Effector CD8-positive, alpha-beta T cell (primary cell): Measurements from ENCODE around the gene CAPN2.

Source experiments
- DNase-seq: peaks from one replicate; lab custom pipeline; 2025; lab: John Stamatoyannopoulos, UW

CAPN2 gene

DNA sequence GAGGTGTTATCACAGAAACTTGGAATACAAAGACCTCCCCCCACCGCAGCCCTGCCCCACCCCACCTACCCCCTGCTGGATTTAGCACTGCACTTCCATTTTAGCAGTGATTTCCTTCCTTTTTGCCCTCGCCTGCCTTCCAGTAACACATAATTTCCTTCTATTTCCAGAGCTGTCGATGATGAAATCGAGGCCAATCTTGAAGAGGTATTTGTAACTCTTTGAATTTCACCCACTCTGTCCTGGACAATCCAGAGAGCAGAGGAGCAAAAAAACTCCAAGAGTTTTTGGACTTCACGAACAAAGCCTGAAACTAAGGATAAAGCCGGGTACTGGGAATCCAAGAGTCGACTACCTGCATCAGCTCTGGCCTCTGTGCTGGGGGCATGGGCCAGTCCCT is 49.1 kb downstream of the CAPN2 start:
- no peak for DNase-seq

DNA sequence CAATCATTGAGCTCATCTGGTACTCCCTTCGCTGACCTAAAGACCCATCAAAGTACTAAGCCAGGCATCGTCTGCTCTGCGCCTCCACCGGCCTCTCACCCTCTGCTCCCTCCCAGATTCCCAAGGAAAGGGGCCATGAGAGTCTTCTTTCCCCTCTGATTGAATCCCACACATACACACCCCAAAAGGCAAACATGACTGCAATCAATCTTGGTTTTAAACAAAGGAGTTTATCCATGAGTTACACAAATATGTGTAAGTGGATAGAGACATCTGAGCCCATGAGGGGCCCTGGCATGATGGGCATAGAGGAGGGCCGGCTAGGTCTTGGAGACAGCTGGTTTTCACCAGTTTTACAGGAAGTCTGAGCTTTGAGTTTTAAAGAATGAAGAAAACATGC is 50.9 kb downstream of the CAPN2 start:
- DNase-seq = no peak

DNA sequence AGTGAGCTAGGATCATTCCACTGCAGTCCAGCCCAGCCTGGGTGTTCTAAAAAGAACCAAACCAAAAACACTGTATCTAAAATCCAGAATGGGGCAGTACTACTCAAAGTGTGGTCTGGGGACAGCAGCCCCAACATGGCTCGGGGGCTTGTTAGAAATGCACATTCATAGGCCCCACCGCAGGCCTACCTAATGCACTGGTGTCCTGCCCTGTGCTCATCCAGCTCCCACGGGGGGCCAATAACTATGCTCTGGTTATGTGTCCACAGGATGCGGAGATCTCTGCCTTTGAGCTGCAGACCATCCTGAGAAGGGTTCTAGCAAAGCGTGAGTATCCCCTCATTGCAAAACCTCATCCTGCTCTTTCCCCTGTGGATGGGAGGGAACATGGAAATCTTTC is 51.5 kb downstream of the CAPN2 start:
- no peak for DNase-seq

DNA sequence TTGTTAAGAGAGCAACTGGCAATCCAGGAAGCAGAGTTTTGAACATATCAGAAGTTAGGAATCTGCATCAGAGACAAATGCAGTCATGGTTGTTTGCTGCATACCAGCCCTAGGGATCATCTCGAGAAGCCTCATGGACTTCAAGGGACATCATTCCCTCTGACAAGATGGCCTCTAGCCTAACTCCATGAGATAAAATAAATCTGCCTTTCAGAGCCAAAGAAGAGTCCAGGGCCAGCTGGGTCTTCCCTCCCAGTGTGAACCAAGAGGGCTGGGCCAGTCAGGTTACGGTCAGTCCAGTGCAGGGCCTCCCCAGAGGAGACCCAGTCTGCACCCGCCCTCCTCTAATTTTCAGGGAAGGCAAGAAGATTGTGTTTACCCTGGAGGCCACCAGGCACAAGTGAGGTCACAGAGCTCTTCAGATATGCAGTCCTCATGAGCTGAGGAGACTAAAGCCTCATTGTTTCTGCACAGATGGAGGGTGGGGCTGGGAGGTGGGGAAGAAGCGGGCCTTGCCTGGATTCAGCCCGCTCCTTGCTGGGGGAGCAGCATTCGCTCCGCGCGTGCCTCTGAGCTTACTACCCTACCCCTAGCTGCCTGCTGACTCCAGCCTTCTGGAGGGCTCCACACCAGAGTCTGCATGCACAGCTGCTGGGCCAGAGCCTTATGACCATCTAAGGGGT is 52.8 kb downstream of the CAPN2 start:
- no peak for DNase-seq

DNA sequence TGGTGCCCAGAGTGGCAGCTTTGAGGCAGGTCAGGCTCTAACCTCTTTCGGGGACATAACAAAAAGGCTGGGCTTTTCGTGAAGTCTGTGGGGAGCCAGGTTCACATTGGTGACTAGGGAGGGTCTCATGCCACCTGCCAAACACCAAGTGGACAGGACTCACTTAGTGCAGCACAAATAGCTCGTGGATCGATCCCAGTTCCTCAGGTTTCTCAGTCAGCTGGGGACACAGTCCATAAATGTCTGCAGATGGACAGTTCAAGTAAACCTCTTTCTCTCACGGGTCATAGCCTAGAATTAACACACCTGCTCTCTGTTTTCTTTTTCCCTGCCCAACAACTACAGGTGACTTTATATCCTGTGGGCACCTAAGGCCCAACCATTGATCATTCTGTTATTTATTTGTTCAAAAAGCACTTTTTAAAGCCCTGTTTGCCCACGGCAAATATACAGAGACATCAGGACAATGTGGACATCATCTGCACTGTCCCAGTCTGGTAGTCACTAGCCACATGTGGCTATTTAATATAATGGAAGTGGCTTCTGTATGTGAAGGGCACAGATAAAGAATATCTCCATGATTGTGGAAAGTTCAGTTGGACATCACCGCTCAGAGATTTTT is 53.5 kb downstream of the CAPN2 start:
- DNase-seq = no peak

DNA sequence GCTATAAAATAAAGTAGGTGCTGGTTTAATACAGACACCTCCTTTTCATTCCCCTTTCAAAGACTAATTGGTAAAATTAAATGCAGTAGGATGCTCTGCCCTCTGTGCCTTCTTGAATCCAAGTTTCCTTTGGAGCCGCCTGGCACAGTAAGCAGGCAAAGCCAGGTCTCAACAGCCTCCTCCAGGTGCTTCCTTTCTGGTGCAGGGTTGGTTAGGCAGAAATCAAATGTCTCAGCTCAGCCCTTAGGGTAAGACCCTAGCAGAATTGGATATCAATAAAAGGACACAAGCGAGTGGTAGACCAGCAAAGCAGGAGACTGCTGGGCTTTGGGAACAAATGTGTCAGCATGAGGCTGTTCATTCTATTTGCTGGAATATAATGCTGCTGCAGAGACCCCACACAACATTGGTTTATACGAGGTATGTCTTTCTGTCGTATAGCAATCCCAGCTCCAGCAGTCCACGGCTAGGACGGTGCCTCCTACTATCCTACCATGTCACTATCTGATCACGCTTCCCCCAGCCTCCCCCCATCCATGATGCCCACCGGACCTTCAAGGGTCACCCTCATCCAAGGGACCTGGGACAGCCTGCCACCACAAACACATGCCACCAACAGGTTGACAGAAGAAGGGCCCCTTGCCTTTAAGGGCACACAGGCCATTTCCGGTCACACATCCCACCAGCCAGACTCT is 58.4 kb downstream of the CAPN2 start:
- no peak for DNase-seq

DNA sequence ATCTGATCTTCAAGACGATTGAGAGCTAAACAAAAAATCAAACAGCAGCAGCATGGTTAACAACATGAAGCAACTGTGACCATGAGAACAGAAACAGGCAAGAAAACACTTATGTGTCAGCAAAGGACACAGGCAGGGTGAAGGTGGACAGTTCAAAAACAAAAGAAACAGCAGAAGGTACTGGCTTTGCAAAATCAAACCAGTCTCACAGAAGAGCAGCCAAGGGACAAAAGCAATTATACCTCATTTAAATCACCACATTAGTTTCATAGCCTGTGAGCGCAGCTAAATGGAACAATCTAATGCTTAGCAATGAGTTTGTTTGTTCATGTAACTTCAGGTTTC is 59.1 kb downstream of the CAPN2 start:
- no peak for DNase-seq

DNA sequence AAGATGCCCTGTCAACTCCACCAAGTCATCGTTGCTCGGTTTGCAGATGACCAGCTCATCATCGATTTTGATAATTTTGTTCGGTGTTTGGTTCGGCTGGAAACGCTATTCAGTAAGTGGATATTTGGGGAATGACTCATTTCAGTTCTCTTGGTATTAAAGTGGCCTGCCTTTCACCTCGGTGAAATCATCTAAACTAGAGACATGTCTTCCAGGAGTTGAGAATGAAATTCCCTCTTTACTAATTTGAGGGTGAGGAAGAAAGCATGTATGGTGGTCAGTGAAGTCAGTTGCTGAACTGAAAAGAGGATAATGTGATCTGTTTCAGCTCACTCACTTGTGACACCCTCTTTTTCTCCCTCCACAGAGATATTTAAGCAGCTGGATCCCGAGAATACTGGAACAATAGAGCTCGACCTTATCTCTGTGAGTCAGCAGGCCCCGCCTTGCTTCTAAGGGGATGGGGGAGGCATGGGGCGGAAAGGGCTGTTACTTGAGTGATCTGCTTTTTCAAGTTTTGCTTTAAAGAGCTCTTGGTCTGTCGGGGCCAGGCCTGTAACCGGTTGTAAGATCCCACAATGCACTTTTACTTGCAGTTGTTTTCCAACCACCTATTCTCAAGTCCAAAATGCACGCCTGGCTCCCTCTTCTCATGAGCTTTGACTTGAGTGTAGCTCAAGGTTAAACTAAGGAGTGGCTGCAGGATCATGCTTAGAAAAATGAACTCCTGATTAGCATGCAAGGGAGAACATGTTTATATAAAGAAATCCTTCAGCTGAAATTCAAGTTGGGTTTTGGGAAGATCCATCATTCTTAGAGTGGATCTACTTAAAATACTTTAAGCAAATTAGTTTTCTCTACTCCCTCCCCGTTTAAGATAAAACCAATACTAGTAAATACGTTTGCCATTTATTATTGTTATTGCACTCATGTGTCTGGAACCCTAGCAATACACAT is 59.8 kb downstream of the CAPN2 start:
- DNase-seq = no peak

DNA sequence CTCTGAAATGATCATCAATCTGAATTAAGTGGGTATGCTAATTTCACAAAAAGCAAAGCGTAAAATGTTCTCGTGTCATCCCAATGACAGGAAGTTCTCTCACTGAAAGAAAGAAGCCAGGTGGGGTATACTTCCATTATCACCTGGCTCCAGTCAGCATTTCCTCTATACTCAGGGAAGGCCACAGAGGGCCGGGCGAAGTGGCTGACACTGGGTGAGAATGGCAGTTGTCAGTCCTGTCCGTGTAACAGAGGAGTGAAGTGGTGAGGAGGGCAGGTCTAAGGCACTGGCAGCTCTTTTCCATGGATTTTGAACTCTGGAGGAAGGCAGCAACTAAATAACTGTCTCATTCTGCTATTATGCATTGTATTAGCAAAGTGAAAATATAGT is 60.4 kb downstream of the CAPN2 start:
- no peak for DNase-seq

DNA sequence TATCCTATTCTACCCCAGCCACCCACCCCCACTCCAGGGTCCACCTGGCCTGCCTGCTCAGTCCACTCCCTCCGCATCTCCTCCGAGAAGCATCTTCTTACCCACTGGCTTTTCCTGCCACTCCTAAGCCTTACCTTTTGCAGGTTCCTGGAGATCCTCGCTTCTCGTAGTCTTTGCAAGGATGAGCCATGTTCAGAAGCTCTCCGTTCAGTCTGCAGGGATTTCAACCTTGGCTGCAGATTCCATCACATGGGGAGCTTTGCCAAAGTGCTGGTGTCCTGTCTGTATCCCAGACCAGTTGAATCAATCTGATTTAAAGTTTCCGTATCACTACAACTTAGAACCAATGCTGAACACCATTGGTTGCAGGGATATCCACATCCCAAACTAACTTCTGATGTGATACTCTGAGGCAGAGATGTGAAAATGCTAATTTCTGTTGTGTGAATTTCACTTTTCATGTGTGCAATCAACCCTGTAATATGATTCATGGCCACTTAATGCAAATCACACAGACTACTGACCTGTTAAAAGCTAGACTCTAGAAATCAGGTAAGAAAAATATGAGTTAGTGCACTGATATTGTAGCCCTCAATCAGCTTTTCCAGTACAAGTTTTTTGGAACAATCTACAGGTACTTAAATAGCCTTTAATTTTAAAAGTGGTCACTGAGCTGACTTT is 61.9 kb downstream of the CAPN2 start:
- no peak for DNase-seq

DNA sequence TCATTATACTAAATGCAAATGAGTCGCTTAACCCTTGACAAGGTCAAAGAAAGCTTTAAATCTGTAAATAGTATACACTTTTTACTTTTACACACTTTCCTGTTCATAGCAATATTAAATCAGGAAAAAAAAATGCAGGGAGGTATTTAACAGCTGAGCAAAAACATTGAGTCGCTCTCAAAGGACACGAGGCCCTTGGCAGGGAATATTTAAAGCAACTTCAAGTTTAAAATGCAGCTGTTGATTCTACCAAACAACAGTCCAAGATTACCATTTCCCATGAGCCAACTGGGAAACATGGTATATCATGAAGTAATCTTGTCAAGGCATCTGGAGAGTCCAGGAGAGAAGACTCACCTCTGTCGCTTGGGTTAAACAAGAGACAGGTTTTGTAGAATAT is 62.7 kb downstream of the CAPN2 start:
- DNase-seq = no peak

DNA sequence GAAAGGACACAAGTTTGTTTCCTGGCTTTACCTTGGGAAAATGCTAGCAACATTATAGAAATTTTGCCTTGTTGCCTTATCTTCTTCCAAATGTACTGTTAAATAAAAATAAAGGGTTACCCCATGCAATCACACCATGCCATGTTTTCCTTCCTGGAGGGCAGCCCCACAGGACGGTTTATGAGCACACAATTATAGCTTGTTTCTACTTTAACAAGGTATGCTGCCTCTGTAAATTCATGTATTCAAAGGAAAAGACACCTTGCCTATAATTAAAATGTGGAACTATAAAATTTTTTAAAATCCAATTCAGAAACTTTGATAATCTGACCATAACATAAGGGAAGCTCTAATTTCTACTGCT is 63.4 kb downstream of the CAPN2 start:
- no peak for DNase-seq

DNA sequence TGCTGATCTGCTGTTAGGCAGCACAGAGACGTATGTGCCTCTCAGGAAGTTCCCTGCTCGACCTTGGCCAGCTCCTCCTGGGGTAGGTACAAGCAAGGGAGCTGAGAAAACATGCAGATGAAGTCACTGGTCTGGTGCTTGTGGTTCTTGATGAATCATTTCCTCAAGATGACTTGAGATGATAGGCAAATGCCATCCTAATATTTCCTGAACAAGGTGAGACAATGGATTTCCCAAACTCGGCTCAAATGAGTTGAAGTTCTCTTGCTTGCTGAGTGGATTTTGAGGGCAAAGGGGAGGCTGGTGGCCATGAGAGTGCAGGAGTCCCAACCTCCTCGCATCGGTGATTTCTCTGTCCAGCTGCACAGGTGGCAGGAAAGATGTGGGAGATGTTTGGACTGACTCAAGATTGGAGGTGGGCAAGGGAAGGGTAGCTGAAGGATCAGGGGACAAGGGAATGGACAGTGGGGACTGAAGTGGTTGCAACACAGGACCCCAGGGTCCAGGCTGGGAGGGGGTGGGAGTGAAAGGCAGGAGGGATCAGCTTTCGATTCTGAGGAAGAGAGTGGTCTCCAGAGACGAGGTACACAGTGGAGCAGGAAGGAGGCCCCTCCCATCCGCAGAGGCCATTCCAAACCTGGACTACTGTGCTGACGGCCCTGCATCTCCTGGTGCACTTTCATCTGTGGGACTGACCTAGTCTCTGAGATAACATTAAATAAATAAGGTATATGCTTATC is 63.9 kb downstream of the CAPN2 start:
- DNase-seq = no peak

DNA sequence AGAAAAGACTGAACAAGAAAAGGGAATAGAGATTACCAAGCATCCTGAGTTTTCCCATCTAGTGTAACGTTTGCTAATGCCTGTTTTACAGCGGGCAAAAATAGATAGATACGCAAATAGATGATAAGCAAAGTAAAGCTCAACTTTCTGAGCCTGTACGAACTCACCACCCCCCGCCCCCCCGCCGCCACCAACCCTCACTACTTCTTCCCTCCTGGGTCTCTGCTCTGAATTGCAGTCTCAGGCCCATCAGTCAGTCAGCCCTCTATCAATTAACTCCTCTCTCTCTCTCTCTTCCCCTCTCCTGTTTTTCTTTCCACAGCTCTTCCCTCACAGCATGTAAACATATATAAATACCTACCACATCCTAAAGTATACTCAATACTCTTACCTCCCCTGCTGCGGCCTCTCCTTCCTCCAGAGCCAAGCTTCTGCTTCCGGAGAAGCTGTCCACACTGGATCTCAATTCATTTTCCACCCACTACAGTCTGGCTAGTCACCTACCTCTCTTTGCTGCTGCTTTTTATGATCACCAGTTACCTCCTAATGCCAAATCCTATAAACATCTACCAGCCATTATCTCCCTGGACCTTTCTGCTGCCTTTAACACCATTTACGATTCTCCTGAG is 64.6 kb downstream of the CAPN2 start:
- no peak for DNase-seq

DNA sequence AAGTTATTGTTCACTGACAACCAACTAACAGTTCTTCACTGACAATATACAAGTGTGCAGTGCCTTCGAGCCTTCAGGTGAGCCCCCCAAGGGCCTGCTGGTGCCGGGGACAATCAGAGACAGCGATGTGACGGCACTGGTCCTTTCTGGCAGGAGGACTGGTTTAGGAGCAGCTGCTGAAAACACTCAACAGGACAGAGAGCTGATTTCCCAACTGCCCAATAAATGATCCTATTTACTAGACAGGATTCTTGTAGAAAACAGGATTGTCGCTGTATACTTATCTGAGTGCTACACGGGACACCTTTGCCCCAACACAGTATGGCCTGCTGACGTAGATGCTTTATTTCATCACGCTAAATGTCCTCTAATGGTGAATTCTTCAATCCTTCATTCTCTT is 68.0 kb downstream of the CAPN2 start:
- DNase-seq = no peak

DNA sequence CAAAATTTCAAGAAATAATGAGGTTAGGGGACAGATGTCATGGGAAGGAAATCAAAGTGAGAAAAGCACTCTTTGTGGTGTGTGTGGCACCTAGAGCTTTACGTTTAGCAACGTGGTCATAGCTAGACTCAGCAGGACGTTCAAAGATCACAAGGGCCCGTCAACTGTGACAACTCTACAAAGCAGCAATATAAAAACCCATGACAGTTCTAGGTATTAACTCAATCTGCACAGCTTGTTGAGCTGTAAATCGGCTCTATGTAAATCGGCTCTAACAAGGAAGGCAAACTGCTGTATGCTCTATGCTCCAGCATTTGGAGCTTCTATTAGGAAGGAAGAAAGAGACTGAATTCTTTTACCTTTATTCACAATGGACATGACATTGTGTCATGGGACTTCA is 68.6 kb downstream of the CAPN2 start:
- DNase-seq = no peak

DNA sequence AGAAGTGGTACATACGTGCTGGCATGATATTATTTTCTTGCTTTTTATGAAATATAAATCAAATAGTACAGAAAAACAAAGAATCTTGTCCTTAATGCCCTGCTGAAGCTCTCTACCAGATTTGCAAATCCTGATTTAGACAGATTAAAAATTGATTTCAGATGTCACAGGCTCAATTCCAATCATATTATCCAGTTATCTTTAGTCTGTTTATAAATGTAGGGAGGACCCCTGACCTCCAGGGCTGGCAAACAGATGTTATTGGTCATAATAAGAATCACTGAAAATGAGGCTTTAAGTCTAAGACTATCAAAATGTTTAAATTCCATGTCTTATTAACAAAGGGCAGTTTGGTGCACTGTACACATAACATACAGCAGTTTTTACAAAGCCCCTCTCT is 71.3 kb downstream of the CAPN2 start:
- DNase-seq = no peak

DNA sequence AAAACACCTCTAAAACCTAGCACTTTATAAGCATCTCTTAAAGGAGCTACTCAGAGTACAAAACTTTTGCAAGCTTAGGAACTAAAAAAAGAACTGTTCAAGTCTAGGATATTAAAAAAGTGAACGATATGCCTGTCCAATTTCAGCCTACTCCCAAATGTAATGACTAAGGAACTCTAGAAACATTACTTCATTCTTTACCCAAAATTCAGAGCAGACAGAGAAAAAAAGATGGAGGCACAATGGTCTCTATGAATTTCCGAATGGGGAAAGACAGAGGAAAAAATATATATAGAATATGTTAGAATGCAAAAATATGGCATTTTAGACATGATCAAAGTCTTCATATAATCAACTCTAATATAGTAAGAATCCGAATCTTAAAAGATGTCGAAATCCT is 72.2 kb downstream of the CAPN2 start:
- DNase-seq = no peak

DNA sequence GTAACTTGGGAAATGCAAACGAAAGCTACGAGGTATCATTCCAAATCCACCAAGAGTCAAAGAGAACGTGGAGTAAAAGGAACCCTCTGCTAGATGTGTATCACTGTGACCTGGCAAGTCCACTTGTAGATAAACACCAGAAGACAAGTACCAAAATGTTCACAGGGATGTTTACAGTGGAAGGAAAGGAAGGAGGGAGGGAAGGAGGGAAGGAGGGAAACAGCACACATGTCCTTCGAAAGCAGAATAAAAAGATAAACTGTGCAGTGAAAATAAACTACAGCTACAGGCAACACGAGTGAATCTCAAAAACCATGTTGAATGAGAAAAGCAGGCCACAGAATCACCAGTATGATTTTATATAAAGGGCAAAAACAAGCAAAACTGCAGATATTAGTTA is 73.5 kb downstream of the CAPN2 start:
- no peak for DNase-seq

DNA sequence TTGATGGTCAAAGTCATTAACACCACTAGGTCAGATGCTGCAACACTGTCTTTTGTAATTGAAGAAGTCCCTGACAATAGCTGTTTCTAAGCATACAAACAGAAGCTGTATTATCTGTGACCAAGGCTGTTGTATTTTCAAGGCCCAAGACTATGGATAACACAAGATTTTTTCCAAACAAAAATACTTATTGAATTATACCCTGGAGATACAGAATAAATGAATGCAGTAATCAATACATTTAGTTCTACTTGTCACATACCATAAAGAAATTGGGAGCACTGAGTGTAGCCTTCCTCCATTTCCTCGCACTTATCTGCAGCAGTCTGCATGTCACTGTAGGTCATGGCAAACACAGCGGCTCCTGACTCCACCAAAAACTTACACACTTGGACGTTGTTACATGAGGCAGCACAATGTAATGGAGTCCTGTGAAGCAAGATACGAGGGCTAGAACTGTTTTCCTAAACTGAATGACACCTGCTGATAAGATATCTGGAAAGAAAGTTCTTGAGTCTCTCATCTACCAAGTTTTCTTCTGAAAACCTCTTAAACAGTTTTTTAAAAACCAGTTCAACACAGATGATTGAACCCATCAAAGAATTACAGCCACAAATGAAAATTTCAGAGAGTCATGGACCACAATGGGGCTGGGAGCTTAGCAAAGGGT is 76.5 kb downstream of the CAPN2 start:
- DNase-seq = no peak
